T-cell (primary cell): ENCODE results near the gene CFAP43. TPM values are rescaled to one million over a fixed set of nuclear protein-coding genes. Genes with fewer than 3 reads are reported as not detected.

Experiments
- ATAC-seq, 4 experiments: fragments of 200-7000 bp in 3 of 4; fragments of 150-1000 bp in 1 of 4; cut with Tn5 transposase; replicated peaks in 1 of 4; 1 replicate in 3 of 4; 2 replicates in 1 of 4; pipeline ENCODE4 v1.10.0; 2021; ENCODE audit warnings: moderate library complexity in 3 of 4, mild to moderate bottlenecking in 2 of 4, moderate number of reproducible peaks in 1 of 4
- CTCF ChIA-PET, 2 donors: fragments of 300-600 bp; sonication (Branson Sonifier 250); formaldehyde crosslinking; loops; one replicate each; lab custom pipeline; 2022; ENCODE audit warnings: antibody characterized with exemption in 2 of 2; lab: Charles Lee
- POLR2A ChIA-PET, 2 donors: fragments of 300-600 bp; sonication (Branson Sonifier 250); formaldehyde crosslinking; loops; one replicate each; lab custom pipeline; 2022; ENCODE audit warnings: antibody characterized with exemption in 2 of 2; lab: Charles Lee
- DNase-seq, 35 experiments: peaks; one replicate each; pipeline versions ENCODE4 v3.0.0 to v3.0.0-alpha.2; 2013 to 2023
- H3K27ac ChIP-seq: one replicate; pipeline ENCODE4 v1.5.1; 2013; ENCODE audit warnings: low read length
- H3K27me3 ChIP-seq, 2 experiments: replicated peaks in 1 of 2; 1 replicate in 1 of 2; 2 replicates in 1 of 2; pipeline versions ENCODE4 v1.6.1 to v1.7.0; 2013; ENCODE audit warnings: low read length in 1 of 2, mixed read lengths in 1 of 2; ENCODE audit not compliant: control insufficient read depth in 2 of 2, insufficient read depth in 2 of 2; ENCODE audit errors: extremely low read depth in 1 of 2
- H3K36me3 ChIP-seq, 2 donors: 1 replicate in 1 of 2; 2 replicates in 1 of 2; pipeline versions ENCODE4 v1.6.1 to v1.7.0; 2013; ENCODE audit warnings: low read length in 1 of 2; ENCODE audit not compliant: control insufficient read depth in 2 of 2, insufficient read depth in 1 of 2; ENCODE audit errors: extremely low read depth in 1 of 2
- H3K4me1 ChIP-seq, 2 experiments: 1 replicate in 1 of 2; 2 replicates in 1 of 2; pipeline versions ENCODE4 v1.6.1 to v1.7.0; 2013; ENCODE audit warnings: low read length in 2 of 2, mixed read lengths in 1 of 2; ENCODE audit not compliant: insufficient read depth in 2 of 2, control insufficient read depth in 1 of 2; ENCODE audit errors: extremely low read depth in 1 of 2
- H3K4me3 ChIP-seq, 2 donors: 1 replicate in 1 of 2; 2 replicates in 1 of 2; pipeline versions ENCODE4 v1.5.1 to v1.7.0; 2013; ENCODE audit warnings: mild to moderate bottlenecking in 2 of 2, low read length in 1 of 2, moderate library complexity in 1 of 2; ENCODE audit not compliant: control insufficient read depth in 1 of 2; ENCODE audit errors: extremely low read depth in 1 of 2
- H3K9me3 ChIP-seq: 2 replicates; pipeline ENCODE4 v1.7.0; 2013
- H3K27ac Mint-ChIP-seq, 2 donors: one replicate each; pipeline ENCODE4 v1.8.0; 2020 to 2021; ENCODE audit warnings: mild to moderate bottlenecking in 2 of 2, mixed read lengths in 2 of 2
- H3K27me3 Mint-ChIP-seq, 2 donors: one replicate each; pipeline ENCODE4 v1.8.0; 2021 to 2022; ENCODE audit warnings: mixed read lengths in 2 of 2
- H3K36me3 Mint-ChIP-seq: one replicate; pipeline ENCODE4 v1.8.0; 2021; ENCODE audit warnings: mixed read lengths
- H3K4me1 Mint-ChIP-seq, 3 donors: one replicate each; pipeline ENCODE4 v1.8.0; 2020 to 2022; ENCODE audit warnings: mixed read lengths in 3 of 3, mild to moderate bottlenecking in 1 of 3
- H3K4me3 Mint-ChIP-seq, 3 donors: one replicate each; pipeline ENCODE4 v1.8.0; 2020 to 2022; ENCODE audit warnings: mild to moderate bottlenecking in 3 of 3, mixed read lengths in 3 of 3, moderate library complexity in 3 of 3
- H3K9me3 Mint-ChIP-seq, 3 donors: one replicate each; pipeline ENCODE4 v1.8.0; 2020 to 2022; ENCODE audit warnings: mixed read lengths in 3 of 3
- WGBS: methylation state at CpG from one replicate; pipeline ENCODE4 v1.1.5; 2013; ENCODE audit warnings: missing lambda C conversion rate; ENCODE audit not compliant: insufficient coverage; 5-methylcytosine and 5-hydroxymethylcytosine counted together
- total RNA-seq, 35 experiments: library from RNA in 6 of 35; stranded (reverse) in 6 of 35; fragments of 120-200 nt in 1 of 35; gene quantifications; one replicate each; pipeline versions ENCODE4 v1.2.1 to v1.2.4 and lab custom pipeline; 2013 to 2026

The CFAP43 gene
- total RNA-seq, 5 donors from 2014 or later (not counting 1 experiment from before 2014, with no cell fraction given), result 0.58 TPM; not detected in 4

DNA sequence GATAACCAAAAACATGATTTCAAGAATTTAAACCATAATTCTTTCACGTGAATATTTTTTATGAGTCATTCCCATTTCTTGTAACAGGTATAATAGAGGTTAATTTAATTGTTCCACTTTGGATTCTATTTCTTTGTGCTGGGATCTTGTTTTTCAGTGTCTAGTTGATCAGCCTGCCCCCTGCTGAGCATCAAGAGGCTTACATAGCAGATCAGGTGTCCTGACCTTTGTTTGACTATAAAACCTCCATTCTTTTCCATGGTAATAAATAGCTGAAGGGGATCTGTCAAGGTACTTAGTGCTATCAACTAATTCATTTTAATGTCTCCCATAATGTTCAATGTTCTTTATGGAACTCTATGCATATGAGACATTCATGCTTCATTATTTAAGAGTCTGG lies 151.4 kb downstream of the CFAP43 start:
- Histone ChIP-seq H3K9me3 (no peaks in the 10 kb centered on the region), H3K27ac (no peak overlapping the region), H3K36me3 (no peaks in the 10 kb centered on the region), H3K4me3 (no peak overlapping the region), H3K27me3 (peaks cover 0 to 7% of the 10 kb centered on the region in 2 experiments), H3K4me1 (no peaks in the 10 kb centered on the region)
- POLR2A ChIA-PET, result no interaction called here
- DNase-seq (peak in 3 of 35 experiments; percentile 6 to 53 (median 7)), ATAC-seq (peak in 2 of 4 experiments; percentile 30 to 42)
- WGBS, result no CpG with 5 or more reads among the region's 1 CpG
- CTCF ChIA-PET, result interaction anchor here (0.6 to 2.7 kb wide), 3 partner anchors 46 to 368 kb away, joined by 3 to 13 read pairs (median 5); no protein-coding TSS in a partner anchor
- H3K4me1 Mint-ChIP-seq, result no peaks in the 10 kb centered on the region
- no peaks in the 10 kb centered on the region for H3K36me3 Mint-ChIP-seq
- peak overlapping the region in 1 of 2 donors; percentile 14 for H3K27ac Mint-ChIP-seq
- no peaks in the 10 kb centered on the region for H3K9me3 Mint-ChIP-seq
- no peaks in the 10 kb centered on the region for H3K27me3 Mint-ChIP-seq
- H3K4me3 Mint-ChIP-seq, result no peak overlapping the region

Other genes with a start within 250 kb of the CFAP43 start
- gene COL17A1, start 146.5 kb downstream of the CFAP43 start, total RNA-seq, result under 1 TPM in 1 of 5 donors, not detected in 4; 0.16 TPM
- 10 to 100 TPM in 2 of 5 donors, 1 to 10 TPM in 3; 9.0 to 11.3 (median 9.7) TPM for gene SFR1, start 110.2 kb downstream of the CFAP43 start, total RNA-seq
- gene GSTO1, start 22.5 kb upstream of the CFAP43 start, total RNA-seq, result 10 to 100 TPM; 19.9 to 61.5 (median 46.2) TPM
- 1 to 10 TPM in 4 of 5 donors, under 1 TPM in 1; 0.60 to 2.4 (median 1.9) TPM for gene GSTO2, start 36.8 kb upstream of the CFAP43 start, total RNA-seq
- 10 to 100 TPM; 16.9 to 98.5 (median 25.0) TPM for gene ITPRIP, start 106.1 kb upstream of the CFAP43 start, total RNA-seq
- not detected for gene CFAP58, start 121.5 kb upstream of the CFAP43 start, total RNA-seq